ENCODE measurements around the gene DEPP1. TPM values are rescaled to one million over a fixed set of nuclear protein-coding genes. Genes with fewer than 3 reads are reported as not detected.

Gene DEPP1
- polyA plus RNA-seq, 3 donors, result not detected

- peaks cover 80% of the 10 kb centered on the region for H3K4me1 Mint-ChIP-seq
- H3K9me3 Mint-ChIP-seq, result peaks cover 0 to 4% (median 3%) of the 10 kb centered on the region in 7 donors
- peaks cover 36 to 53% of the 10 kb centered on the region in 2 donors for H3K36me3 Mint-ChIP-seq
- H3K27me3 Mint-ChIP-seq (ENCODE audit: low read depth in 3 of 3), result peaks cover 0 to 1% (median 0%) of the 10 kb centered on the region in 3 donors
- intact Hi-C loops (cut with micrococcal nuclease), result loop anchor here in 1 of 2 donors (10.0 kb wide), 2 partner anchors 415 to 1065 kb away; partner anchors contain the start of gene ALOX5
- Histone ChIP-seq H3K79me2 (ENCODE audit: insufficient read depth, low read length) (peaks cover 99% of the 10 kb centered on the region), H3K4me1 (ENCODE audit: control insufficient read depth in 1 of 2, insufficient read depth in 2 of 2, low read length in 2 of 2) (peaks cover 72 to 85% of the 10 kb centered on the region in 2 donors), H3K4me2 (replicated peaks; ENCODE audit: extremely low read depth, low read length, poor library complexity, severe bottlenecking) (peak within 1 kb of the TSS; percentile 99), H3K27me3 (ENCODE audit: control insufficient read depth in 2 of 2, insufficient read depth in 2 of 2, low read length in 2 of 2) (no peaks in the 10 kb centered on the region), H3K27ac (ENCODE audit: low read depth in 1 of 2, low read length in 2 of 2) (peak within 1 kb of the TSS; percentile 77 to 81), H3K9ac (ENCODE audit: insufficient read depth, low read length, poor library complexity, severe bottlenecking) (peak within 1 kb of the TSS; percentile 84), H4K20me1 (ENCODE audit: insufficient read depth, low read length) (peaks cover 82% of the 10 kb centered on the region), H3K9me3 (replicated peaks in 1 of 2; ENCODE audit: control insufficient read depth in 1 of 2, insufficient read depth in 1 of 2, low read length in 2 of 2) (no peaks in the 10 kb centered on the region), H3K4me3 (replicated peaks in 1 of 3; ENCODE audit: low read depth in 2 of 3, low read length in 3 of 3) (peak within 1 kb of the TSS; percentile 83 to 96 (median 91)), H2AFZ (ENCODE audit: insufficient read depth, low read depth, low read length, poor library complexity, severe bottlenecking) (peak within 1 kb of the TSS; percentile 82), H3K36me3 (replicated peaks in 1 of 2; ENCODE audit: control insufficient read depth in 1 of 2, insufficient read depth in 2 of 2, low read length in 2 of 2) (peaks cover 10 to 31% of the 10 kb centered on the region in 2 donors)
- peak within 1 kb of the TSS; percentile 90 to 99 for H3K4me3 Mint-ChIP-seq
- peak; percentile 76 to 85 (median 79) for DNase-seq
- TF ChIP-seq CTCF (IDR thresholded peaks at IDR 0.05), result no peak
- peak within 1 kb of the TSS; percentile 83 to 96 (median 95) for H3K27ac Mint-ChIP-seq
- WGBS (ENCODE audit: insufficient coverage), result under 1% methylated on average over 66 of the region's 74 CpGs
These were observed 19.1 kb downstream of the DEPP1 start, which contains the start of gene RASSF4 for GRCh38 chr10:44959247-44960087. Gene RASSF4, plus strand, starts transcription at chr10:44959802. Its CDS starts 10,401 bp downstream, at chr10:44970203.

GRCh38 chr10:44958898-44959246, 19.7 kb downstream of the DEPP1 start:
- no peaks in the 10 kb centered on the region for H3K27me3 ChIP-seq (ENCODE audit: control insufficient read depth in 2 of 2, insufficient read depth in 2 of 2, low read length in 2 of 2)
- DNase-seq, result peak in 1 of 3 donors; percentile 43
- H3K9ac ChIP-seq (ENCODE audit: insufficient read depth, low read length, poor library complexity, severe bottlenecking), result peak overlapping the region; percentile 84
- no peaks in the 10 kb centered on the region for H3K9me3 ChIP-seq (replicated peaks in 1 of 2; ENCODE audit: control insufficient read depth in 1 of 2, insufficient read depth in 1 of 2, low read length in 2 of 2)
- H3K36me3 ChIP-seq (replicated peaks in 1 of 2; ENCODE audit: control insufficient read depth in 1 of 2, insufficient read depth in 2 of 2, low read length in 2 of 2), result peaks cover 12 to 37% of the 10 kb centered on the region in 2 donors
- Mint-ChIP-seq H3K27me3 (ENCODE audit: low read depth in 3 of 3) (peaks cover 0 to 1% (median 0%) of the 10 kb centered on the region in 3 donors), H3K36me3 (peaks cover 40 to 53% of the 10 kb centered on the region in 2 donors), H3K4me1 (peaks cover 75% of the 10 kb centered on the region), H3K9me3 (peaks cover 0 to 4% (median 3%) of the 10 kb centered on the region in 7 donors), H3K27ac (peak overlapping the region; percentile 83 to 96 (median 94)), H3K4me3 (peak overlapping the region; percentile 90 to 99)
- WGBS (ENCODE audit: insufficient coverage), result 0% methylated on average over 1 of the region's 6 CpGs
- peaks cover 66 to 80% of the 10 kb centered on the region in 2 donors for H3K4me1 ChIP-seq (ENCODE audit: control insufficient read depth in 1 of 2, insufficient read depth in 2 of 2, low read length in 2 of 2)
- peak overlapping the region; percentile 99 for H3K4me2 ChIP-seq (replicated peaks; ENCODE audit: extremely low read depth, low read length, poor library complexity, severe bottlenecking)
- peaks cover 99% of the 10 kb centered on the region for H3K79me2 ChIP-seq (ENCODE audit: insufficient read depth, low read length)
- H3K27ac ChIP-seq (ENCODE audit: low read depth in 1 of 2, low read length in 2 of 2), result peak overlapping the region; percentile 77 to 81
- no peak for TF ChIP-seq CTCF (IDR thresholded peaks at IDR 0.05)
- peak overlapping the region; percentile 82 for H2AFZ ChIP-seq (ENCODE audit: insufficient read depth, low read depth, low read length, poor library complexity, severe bottlenecking)
- intact Hi-C loops (cut with micrococcal nuclease), result no loop called here
- peak overlapping the region; percentile 73 to 96 (median 83) for H3K4me3 ChIP-seq (replicated peaks in 1 of 3; ENCODE audit: low read depth in 2 of 3, low read length in 3 of 3)
- H4K20me1 ChIP-seq (ENCODE audit: insufficient read depth, low read length), result peaks cover 82% of the 10 kb centered on the region
